Thyroid gland (tissue), 4 donors: ENCODE data around the gene RPUSD1. TPM values are rescaled to one million over a fixed set of nuclear protein-coding genes. Genes with fewer than 3 reads are reported as not detected.

Experiments
- DNase-seq, 2 donors: peaks; one replicate each; pipeline ENCODE4 v3.0.0-alpha.2; 2019
- H3K27ac ChIP-seq, 3 donors: fragments of 200-600 bp; sonication (generic); 1 replicate in 2 of 3; 2 replicates in 1 of 3; pipeline ENCODE4 v1.5.1; 2016 to 2019; ENCODE audit warnings: mild to moderate bottlenecking in 1 of 3, moderate library complexity in 1 of 3
- H3K27me3 ChIP-seq: fragments of 200-600 bp; sonication (generic); one replicate; pipeline ENCODE4 v1.5.1; 2019
- H3K36me3 ChIP-seq, 2 donors: fragments of 200-600 bp; sonication (generic); one replicate each; pipeline ENCODE4 v1.5.1; 2016 to 2019
- H3K4me1 ChIP-seq, 2 donors: fragments of 200-600 bp; sonication (generic); one replicate each; pipeline ENCODE4 v1.5.1; 2017 to 2019
- H3K4me3 ChIP-seq, 3 donors: fragments of 200-600 bp; sonication (generic); replicated peaks in 1 of 3; 1 replicate in 2 of 3; 2 replicates in 1 of 3; pipeline ENCODE4 v1.5.1; 2016; ENCODE audit warnings: mild to moderate bottlenecking in 1 of 3
- H3K9me3 ChIP-seq: fragments of 200-600 bp; sonication (generic); one replicate; pipeline ENCODE4 v1.5.1; 2017
- CTCF ChIP-seq, 6 experiments: fragments of 200-600 bp in 3 of 6; fragments of 450-650 bp in 3 of 6; sonication (generic) in 3 of 6; IDR thresholded peaks; one replicate each; pipeline ENCODE4 v1.5.1; 2016 to 2019; ENCODE audit warnings: antibody characterized with exemption in 6 of 6, mild to moderate bottlenecking in 2 of 6, inconsistent platforms in 1 of 6, moderate library complexity in 1 of 6
- POLR2A ChIP-seq, 2 donors: fragments of 450-650 bp; IDR thresholded peaks; one replicate each; pipeline ENCODE4 v1.6.1; 2017; ENCODE audit warnings: antibody characterized with exemption in 2 of 2, mild to moderate bottlenecking in 2 of 2, moderate library complexity in 1 of 2
- WGBS, 2 donors: methylation state at CpG; one replicate each; pipeline ENCODE4 v1.1.5; 2017; 5-methylcytosine and 5-hydroxymethylcytosine counted together
- intact Hi-C: fragments of 100-400 bp; cut with DNase I; formaldehyde crosslinking; loops from one replicate; pipeline ENCODE4 v1.15.1; 2023
- total RNA-seq, 4 donors: library from RNA; depleted of rRNA; stranded (reverse); fragments of >200 nt; gene quantifications; one replicate each; pipeline ENCODE4 v1.2.3, GENCODE V29; 2016

Gene RPUSD1
- total RNA-seq, 4 donors from 2014 or later, result 14.1 to 27.9 (median 20.8) TPM

GRCh38 chr16:752007-752312 lies 36.2 kb downstream of the RPUSD1 start:
- intact Hi-C loops, result no loop called here
- Histone ChIP-seq H3K9me3 (no peaks in the 10 kb centered on the region), H3K27ac (no peak overlapping the region), H3K27me3 (no peaks in the 10 kb centered on the region), H3K4me3 (no peak overlapping the region), H3K4me1 (no peaks in the 10 kb centered on the region), H3K36me3 (no peaks in the 10 kb centered on the region)
- WGBS, 2 donors, result 17 to 25% methylated on average over 10 of the region's 10 CpGs
- no peak for DNase-seq
- TF ChIP-seq POLR2A (IDR thresholded peaks at IDR 0.05) (no peak), CTCF (IDR thresholded peaks at IDR 0.05) (no peak)

GRCh38 chr16:751152-752006 lies 36.8 kb downstream of the RPUSD1 start:
- Histone ChIP-seq H3K27ac (no peak overlapping the region), H3K9me3 (no peaks in the 10 kb centered on the region), H3K36me3 (no peaks in the 10 kb centered on the region), H3K4me1 (no peaks in the 10 kb centered on the region), H3K4me3 (no peak overlapping the region), H3K27me3 (no peaks in the 10 kb centered on the region)
- intact Hi-C loops, result no loop called here
- 49 to 50% methylated on average over 38 to 39 of the region's 39 CpGs for WGBS, 2 donors
- DNase-seq, result peak; percentile 60 to 66
- TF ChIP-seq CTCF (IDR thresholded peaks at IDR 0.05) (no peak), POLR2A (IDR thresholded peaks at IDR 0.05) (no peak)

DNA sequence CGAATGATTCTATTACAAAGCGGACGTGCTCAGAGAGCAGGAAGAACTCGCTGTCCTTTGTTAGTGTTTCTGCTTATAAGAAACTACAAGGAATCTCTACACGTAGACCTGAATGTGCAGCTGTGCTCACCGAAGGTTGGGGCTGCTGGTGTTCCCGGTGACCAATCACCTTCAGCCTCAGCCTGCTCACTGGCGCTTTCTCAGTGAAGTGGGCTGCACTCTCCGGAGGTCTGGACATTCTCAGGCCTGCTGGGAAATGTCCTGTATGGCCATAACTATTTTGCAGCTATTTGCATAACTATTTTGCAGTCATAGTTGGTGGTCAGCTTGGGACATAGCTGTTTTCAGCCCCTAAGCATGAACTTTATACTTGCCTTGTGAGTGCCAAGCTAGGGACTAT lies 37.7 kb downstream of the RPUSD1 start:
- Histone ChIP-seq H3K9me3 (no peaks in the 10 kb centered on the region), H3K4me1 (no peaks in the 10 kb centered on the region), H3K27me3 (no peaks in the 10 kb centered on the region), H3K4me3 (no peak overlapping the region), H3K27ac (no peak overlapping the region), H3K36me3 (no peaks in the 10 kb centered on the region)
- 21 to 30% methylated on average over 9 of the region's 9 CpGs for WGBS, 2 donors
- peak; percentile 30 to 38 for DNase-seq
- intact Hi-C loops, result no loop called here
- TF ChIP-seq CTCF (IDR thresholded peaks at IDR 0.05) (no peak), POLR2A (IDR thresholded peaks at IDR 0.05) (no peak)

GRCh38 chr16:749010-749409 lies 39.2 kb downstream of the RPUSD1 start:
- H3K9me3 ChIP-seq, result no peaks in the 10 kb centered on the region
- H3K4me3 ChIP-seq, result no peak overlapping the region
- H3K36me3 ChIP-seq, result no peaks in the 10 kb centered on the region
- H3K27me3 ChIP-seq, result no peaks in the 10 kb centered on the region
- TF ChIP-seq CTCF (IDR thresholded peaks at IDR 0.05) (no peak), POLR2A (IDR thresholded peaks at IDR 0.05) (no peak)
- WGBS, 2 donors, result 75 to 83% methylated on average over 6 of the region's 6 CpGs
- intact Hi-C loops, result no loop called here
- H3K4me1 ChIP-seq, result no peaks in the 10 kb centered on the region
- no peak for DNase-seq
- no peak overlapping the region for H3K27ac ChIP-seq

DNA sequence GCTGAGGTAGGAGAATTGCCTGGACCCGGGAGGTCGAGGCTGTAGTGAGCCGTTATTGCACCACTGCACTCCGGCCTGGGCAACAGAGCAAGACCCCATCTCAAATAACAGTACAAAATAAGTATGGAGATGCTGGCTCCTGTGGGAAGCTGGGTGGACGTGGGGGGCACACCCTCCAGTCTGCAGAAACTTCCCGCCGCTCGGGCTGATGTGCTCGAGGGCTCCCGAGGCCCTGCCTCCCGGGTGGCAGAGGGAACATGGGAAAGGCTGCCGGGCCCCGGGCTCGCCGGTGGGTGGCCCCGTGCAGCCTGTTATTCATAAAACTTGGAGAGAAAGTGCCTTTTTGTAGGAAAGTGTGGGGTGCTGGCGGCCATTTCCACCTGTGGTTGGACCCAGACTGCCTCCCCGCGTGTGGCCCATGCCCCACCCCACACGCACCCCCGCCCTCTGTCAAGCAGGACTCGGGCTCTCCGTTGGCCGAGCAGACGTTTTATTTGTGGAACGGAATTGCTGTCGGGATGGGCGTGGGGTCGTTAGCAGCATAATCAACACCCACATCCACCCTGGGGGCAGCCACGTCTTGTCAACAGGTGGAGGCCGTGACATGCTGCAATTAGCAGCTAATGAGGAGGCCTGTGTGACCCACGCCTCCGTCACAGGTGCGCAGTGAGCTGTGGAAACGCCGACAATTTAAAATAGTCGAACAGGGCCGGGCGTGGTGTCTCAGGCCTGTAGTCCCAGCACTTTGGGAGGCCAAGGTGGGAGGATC lies 40.0 kb downstream of the RPUSD1 start:
- H3K4me3 ChIP-seq, result no peak overlapping the region
- H3K9me3 ChIP-seq, result no peaks in the 10 kb centered on the region
- 88 to 90% methylated on average over 24 to 33 of the region's 39 CpGs for WGBS, 2 donors
- intact Hi-C loops, result no loop called here
- H3K4me1 ChIP-seq, result no peaks in the 10 kb centered on the region
- H3K27ac ChIP-seq, result no peak overlapping the region
- no peak for DNase-seq
- no peaks in the 10 kb centered on the region for H3K36me3 ChIP-seq
- H3K27me3 ChIP-seq, result no peaks in the 10 kb centered on the region
- TF ChIP-seq CTCF (IDR thresholded peaks at IDR 0.05) (no peak), POLR2A (IDR thresholded peaks at IDR 0.05) (no peak)
